Mesenchymal stem cell (in vitro differentiated cells and primary cell): Measurements from ENCODE around the gene CAMTA1.

Experiments used
- DNase-seq: peaks from one replicate; pipeline ENCODE4 v3.0.0-alpha.2; 2013
- H2AFZ ChIP-seq: one replicate; pipeline ENCODE4 v1.6.1; 2013; ENCODE audit warnings: low read depth, mild to moderate bottlenecking, control low read depth, inconsistent platforms, low read length, moderate library complexity
- H2AK5ac ChIP-seq: 2 replicates; pipeline ENCODE4 v1.6.1; 2013; ENCODE audit warnings: low read length, moderate library complexity, mild to moderate bottlenecking, inconsistent platforms; ENCODE audit not compliant: severe bottlenecking
- H2BK120ac ChIP-seq: one replicate; pipeline ENCODE4 v1.6.1; 2013; ENCODE audit warnings: low read depth, mild to moderate bottlenecking, inconsistent platforms, low read length, moderate library complexity
- H2BK12ac ChIP-seq, 2 experiments: one replicate each; pipeline ENCODE4 v1.6.1; 2013; ENCODE audit warnings: inconsistent platforms in 2 of 2, low read length in 2 of 2, mild to moderate bottlenecking in 2 of 2, moderate library complexity in 2 of 2, control low read depth in 1 of 2
- H2BK15ac ChIP-seq: one replicate; pipeline ENCODE4 v1.6.1; 2013; ENCODE audit warnings: mild to moderate bottlenecking, low read depth, inconsistent platforms; ENCODE audit not compliant: poor library complexity, severe bottlenecking
- H2BK5ac ChIP-seq: 2 replicates; pipeline ENCODE4 v1.6.1; 2013; ENCODE audit warnings: low read depth, mild to moderate bottlenecking, low read length, control low read depth, inconsistent platforms; ENCODE audit not compliant: poor library complexity, severe bottlenecking
- H3K14ac ChIP-seq, 2 experiments: one replicate each; pipeline ENCODE4 v1.6.1; 2013; ENCODE audit warnings: inconsistent platforms in 2 of 2, low read length in 2 of 2, control low read depth in 1 of 2, mild to moderate bottlenecking in 1 of 2, moderate library complexity in 1 of 2
- H3K18ac ChIP-seq, 2 experiments: one replicate each; pipeline ENCODE4 v1.6.1; 2013; ENCODE audit warnings: inconsistent platforms in 2 of 2, low read length in 2 of 2, control low read depth in 1 of 2, low read depth in 1 of 2, mild to moderate bottlenecking in 1 of 2
- H3K23ac ChIP-seq, 2 experiments: one replicate each; pipeline ENCODE4 v1.6.1; 2013; ENCODE audit warnings: inconsistent platforms in 2 of 2, low read length in 2 of 2, mild to moderate bottlenecking in 2 of 2, moderate library complexity in 2 of 2, control low read depth in 1 of 2
- H3K27ac ChIP-seq: 2 replicates; pipeline ENCODE4 v1.5.1; 2013; ENCODE audit warnings: mild to moderate bottlenecking, moderate library complexity, low read length, control low read depth, inconsistent platforms; ENCODE audit not compliant: poor library complexity, severe bottlenecking
- H3K27me3 ChIP-seq, 2 experiments: 2 replicates each; pipeline versions ENCODE4 v1.6.1 to v1.7.0; 2013; ENCODE audit warnings: low read length in 2 of 2, mild to moderate bottlenecking in 2 of 2, moderate library complexity in 2 of 2, control low read depth in 1 of 2, inconsistent platforms in 1 of 2; ENCODE audit not compliant: control insufficient read depth in 1 of 2, insufficient read depth in 1 of 2
- H3K36me3 ChIP-seq, 2 experiments: 2 replicates each; pipeline versions ENCODE4 v1.6.1 to v1.7.0; 2013; ENCODE audit warnings: low read length in 2 of 2, control low read depth in 1 of 2, inconsistent platforms in 1 of 2, low read depth in 1 of 2, mild to moderate bottlenecking in 1 of 2; ENCODE audit not compliant: insufficient read depth in 2 of 2, control insufficient read depth in 1 of 2
- H3K4ac ChIP-seq, 2 experiments: one replicate each; pipeline ENCODE4 v1.6.1; 2013; ENCODE audit warnings: inconsistent platforms in 2 of 2, low read length in 2 of 2, mild to moderate bottlenecking in 2 of 2, moderate library complexity in 2 of 2, control low read depth in 1 of 2, low read depth in 1 of 2
- H3K4me1 ChIP-seq: 2 replicates; pipeline ENCODE4 v1.6.1; 2013; ENCODE audit warnings: low read depth, low read length, control low read depth; ENCODE audit not compliant: control insufficient read depth, insufficient read depth
- H3K4me2 ChIP-seq: 2 replicates; pipeline ENCODE4 v1.6.1; 2013; ENCODE audit warnings: low read length, mild to moderate bottlenecking, inconsistent platforms; ENCODE audit not compliant: poor library complexity, severe bottlenecking
- H3K4me3 ChIP-seq, 2 experiments: 2 replicates each; pipeline versions ENCODE4 v1.5.1 to v1.7.0; 2013; ENCODE audit warnings: low read length in 2 of 2, mild to moderate bottlenecking in 2 of 2, control low read depth in 1 of 2, low read depth in 1 of 2; ENCODE audit not compliant: insufficient read depth in 1 of 2
- H3K79me1 ChIP-seq: replicated peaks from 2 replicates; pipeline ENCODE4 v1.6.1; 2013; ENCODE audit warnings: mild to moderate bottlenecking, control low read depth, low read length, inconsistent platforms; ENCODE audit not compliant: poor library complexity, severe bottlenecking
- H3K9ac ChIP-seq: 2 replicates; pipeline ENCODE4 v1.7.0; 2013; ENCODE audit warnings: mild to moderate bottlenecking, low read length, moderate library complexity
- H3K9me3 ChIP-seq: 2 replicates; pipeline ENCODE4 v1.7.0; 2013; ENCODE audit warnings: mild to moderate bottlenecking, low read length; ENCODE audit not compliant: control insufficient read depth
- H4K8ac ChIP-seq: one replicate; pipeline ENCODE4 v1.6.1; 2013; ENCODE audit warnings: inconsistent platforms, mild to moderate bottlenecking, low read length, moderate library complexity
- H4K91ac ChIP-seq: one replicate; pipeline ENCODE4 v1.6.1; 2013; ENCODE audit warnings: mild to moderate bottlenecking, low read length, inconsistent platforms
- WGBS: methylation state at CpG from one replicate; pipeline ENCODE4 v1.1.7; 2013; ENCODE audit warnings: mixed read lengths; 5-methylcytosine and 5-hydroxymethylcytosine counted together

CAMTA1 gene

GRCh38 chr1:7393136-7393535 lies 607.9 kb downstream of the CAMTA1 start:
- H2AK5ac ChIP-seq, result no peak overlapping the region
- peaks cover 15% of the 10 kb centered on the region for H3K4me1 ChIP-seq
- H3K36me3 ChIP-seq, result no peaks in the 10 kb centered on the region
- no peak overlapping the region for H3K9ac ChIP-seq
- no peak overlapping the region for H2BK120ac ChIP-seq
- no peak overlapping the region for H2BK15ac ChIP-seq
- H3K4ac ChIP-seq, result no peak overlapping the region
- no peak overlapping the region for H3K27ac ChIP-seq
- H4K8ac ChIP-seq, result no peak overlapping the region
- H3K14ac ChIP-seq, result no peak overlapping the region
- H3K27me3 ChIP-seq, result no peaks in the 10 kb centered on the region
- H3K79me1 ChIP-seq, result no peaks in the 10 kb centered on the region
- H3K23ac ChIP-seq, result no peak overlapping the region
- no peak overlapping the region for H2BK5ac ChIP-seq
- no peak overlapping the region for H4K91ac ChIP-seq
- H2AFZ ChIP-seq, result no peak overlapping the region
- peak; percentile 27 for DNase-seq
- no peak overlapping the region for H2BK12ac ChIP-seq
- no peak overlapping the region for H3K4me3 ChIP-seq
- whole genome bisulfite sequencing, result no CpG with 5 or more reads among the region's 1 CpG
- no peak overlapping the region for H3K18ac ChIP-seq
- peaks cover 19% of the 10 kb centered on the region for H3K9me3 ChIP-seq
- H3K4me2 ChIP-seq, result no peak overlapping the region

- Histone ChIP-seq H3K4me2 (no peak overlapping the region), H3K23ac (no peak overlapping the region), H2BK15ac (no peak overlapping the region), H2AFZ (no peak overlapping the region), H3K4me1 (peaks cover 2% of the 10 kb centered on the region), H3K79me1 (no peaks in the 10 kb centered on the region), H3K18ac (no peak overlapping the region), H3K36me3 (no peaks in the 10 kb centered on the region), H3K9ac (no peak overlapping the region), H3K27ac (no peak overlapping the region), H4K91ac (no peak overlapping the region), H3K4ac (no peak overlapping the region), H3K27me3 (no peaks in the 10 kb centered on the region), H3K4me3 (no peak overlapping the region), H2AK5ac (no peak overlapping the region), H2BK5ac (no peak overlapping the region), H2BK120ac (no peak overlapping the region), H3K14ac (no peak overlapping the region), H3K9me3 (peaks cover 32% of the 10 kb centered on the region), H2BK12ac (no peak overlapping the region), H4K8ac (no peak overlapping the region)
- 100% methylated on average over 1 of the region's 1 CpG for WGBS
- no peak for DNase-seq
Observed at GRCh38 chr1:7395251-7395650, 610.0 kb downstream of the CAMTA1 start.

GRCh38 chr1:7398982-7399381 lies 613.7 kb downstream of the CAMTA1 start:
- no peak overlapping the region for H2BK120ac ChIP-seq
- H3K27me3 ChIP-seq, result no peaks in the 10 kb centered on the region
- no peak overlapping the region for H3K27ac ChIP-seq
- H3K9me3 ChIP-seq, result peaks cover 32% of the 10 kb centered on the region
- no peak overlapping the region for H3K23ac ChIP-seq
- no peak overlapping the region for H2AK5ac ChIP-seq
- H4K8ac ChIP-seq, result no peak overlapping the region
- H2BK12ac ChIP-seq, result no peak overlapping the region
- no peak overlapping the region for H3K18ac ChIP-seq
- H3K4ac ChIP-seq, result no peak overlapping the region
- no peaks in the 10 kb centered on the region for H3K79me1 ChIP-seq
- H3K4me2 ChIP-seq, result no peak overlapping the region
- 50% methylated on average over 1 of the region's 1 CpG for WGBS
- H3K36me3 ChIP-seq, result no peaks in the 10 kb centered on the region
- no peak overlapping the region for H2AFZ ChIP-seq
- H3K4me3 ChIP-seq, result no peak overlapping the region
- no peak overlapping the region for H3K9ac ChIP-seq
- peaks cover 11% of the 10 kb centered on the region for H3K4me1 ChIP-seq
- peak; percentile 37 for DNase-seq
- H3K14ac ChIP-seq, result no peak overlapping the region
- no peak overlapping the region for H2BK15ac ChIP-seq
- H2BK5ac ChIP-seq, result no peak overlapping the region
- H4K91ac ChIP-seq, result no peak overlapping the region

- Histone ChIP-seq H3K4ac (no peak overlapping the region), H3K9ac (no peak overlapping the region), H2BK15ac (no peak overlapping the region), H2AFZ (no peak overlapping the region), H3K14ac (no peak overlapping the region), H2BK120ac (no peak overlapping the region), H3K23ac (no peak overlapping the region), H3K18ac (no peak overlapping the region), H3K9me3 (peaks cover 32% of the 10 kb centered on the region), H2AK5ac (no peak overlapping the region), H3K79me1 (no peaks in the 10 kb centered on the region), H3K4me2 (no peak overlapping the region), H3K4me3 (no peak overlapping the region), H3K27me3 (no peaks in the 10 kb centered on the region), H3K36me3 (no peaks in the 10 kb centered on the region), H3K4me1 (peaks cover 14% of the 10 kb centered on the region), H2BK12ac (no peak overlapping the region), H4K91ac (no peak overlapping the region), H3K27ac (no peak overlapping the region), H4K8ac (no peak overlapping the region), H2BK5ac (no peak overlapping the region)
- no CpG with 5 or more reads among the region's 1 CpG for WGBS
- DNase-seq, result no peak
Observed at GRCh38 chr1:7399514-7400125, 614.4 kb downstream of the CAMTA1 start.
